Liver (tissue), 9 donors: ENCODE measurements around the gene MYO7B. TPM values are rescaled to one million over a fixed set of nuclear protein-coding genes. Genes with fewer than 3 reads are reported as not detected.

Experiments
- DNase-seq: peaks from one replicate; pipeline ENCODE4 v3.0.0-alpha.2; 2017; ENCODE audit warnings: low spot score
- H3K27ac ChIP-seq, 2 donors: one replicate each; pipeline ENCODE4 v1.7.0; 2013; ENCODE audit warnings: inconsistent platforms in 2 of 2, low read length in 2 of 2, control low read depth in 1 of 2, low read depth in 1 of 2, mild to moderate bottlenecking in 1 of 2
- H3K27me3 ChIP-seq, 4 donors: one replicate each; pipeline versions ENCODE4 v1.6.1 to v1.7.0; 2013; ENCODE audit warnings: low read length in 3 of 4, inconsistent platforms in 1 of 4, mild to moderate bottlenecking in 1 of 4, moderate library complexity in 1 of 4; ENCODE audit not compliant: control insufficient read depth in 4 of 4, insufficient read depth in 4 of 4
- H3K36me3 ChIP-seq, 4 donors: one replicate each; pipeline versions ENCODE4 v1.6.1 to v1.7.0; 2013; ENCODE audit warnings: low read length in 3 of 4, mild to moderate bottlenecking in 3 of 4, low read depth in 1 of 4, moderate library complexity in 1 of 4; ENCODE audit not compliant: control insufficient read depth in 4 of 4, insufficient read depth in 3 of 4
- H3K4me1 ChIP-seq, 4 donors: one replicate each; pipeline versions ENCODE4 v1.6.1 to v1.7.0; 2013; ENCODE audit warnings: low read length in 3 of 4, mild to moderate bottlenecking in 3 of 4, moderate library complexity in 1 of 4; ENCODE audit not compliant: control insufficient read depth in 4 of 4, insufficient read depth in 4 of 4
- H3K4me3 ChIP-seq, 3 donors: one replicate each; pipeline versions ENCODE4 v1.6.1 to v1.7.0; 2013; ENCODE audit warnings: low read length in 3 of 3, control low read depth in 1 of 3, low read depth in 1 of 3, mild to moderate bottlenecking in 1 of 3
- H3K9ac ChIP-seq, 2 donors: one replicate each; pipeline ENCODE4 v1.7.0; 2013; ENCODE audit warnings: low read length in 2 of 2, mild to moderate bottlenecking in 2 of 2, moderate library complexity in 2 of 2, control low read depth in 1 of 2, low read depth in 1 of 2
- H3K9me3 ChIP-seq, 4 donors: one replicate each; pipeline versions ENCODE4 v1.6.1 to v1.7.0; 2013; ENCODE audit warnings: low read length in 3 of 4; ENCODE audit not compliant: control insufficient read depth in 4 of 4
- GABPA ChIP-seq, 2 donors: IDR thresholded peaks in 1 of 2; conservative IDR thresholded peaks in 1 of 2; 2 replicates each; pipeline ENCODE4 v1.6.1; 2016; ENCODE audit warnings: antibody characterized with exemption in 2 of 2, mild to moderate bottlenecking in 1 of 2, moderate library complexity in 1 of 2
- HNF4G ChIP-seq: IDR thresholded peaks from 2 replicates; pipeline ENCODE4 v1.6.1; 2016; ENCODE audit warnings: antibody characterized with exemption
- JUND ChIP-seq, 2 donors: IDR thresholded peaks; 2 replicates each; pipeline ENCODE4 v1.6.1; 2016; ENCODE audit warnings: antibody characterized with exemption in 2 of 2
- NR2F2 ChIP-seq: IDR thresholded peaks from 2 replicates; pipeline ENCODE4 v1.6.1; 2016; ENCODE audit warnings: antibody characterized with exemption
- RAD21 ChIP-seq, 2 donors: IDR thresholded peaks; 2 replicates each; pipeline ENCODE4 v1.6.1; 2016; ENCODE audit warnings: antibody characterized with exemption in 2 of 2, mild to moderate bottlenecking in 2 of 2
- REST ChIP-seq: IDR thresholded peaks from 2 replicates; pipeline ENCODE4 v1.6.1; 2016; ENCODE audit warnings: antibody characterized with exemption, mild to moderate bottlenecking
- RXRA ChIP-seq, 2 donors: IDR thresholded peaks; 2 replicates each; pipeline ENCODE4 v1.6.1; 2017 to 2018; ENCODE audit warnings: antibody characterized with exemption in 2 of 2, mild to moderate bottlenecking in 1 of 2
- YY1 ChIP-seq: IDR thresholded peaks from 2 replicates; pipeline ENCODE4 v1.6.1; 2016; ENCODE audit warnings: antibody characterized with exemption, mild to moderate bottlenecking
- WGBS: extraction: QIAGEN DNeasy Blood & Tissue Kit; methylation state at CpG from one replicate; pipeline ENCODE4 v1.1.7; 2013; 5-methylcytosine and 5-hydroxymethylcytosine counted together
- polyA plus RNA-seq, 2 donors: library from polyadenylated mRNA; stranded (reverse) in 1 of 2; unstranded in 1 of 2; fragments of 200-250 nt in 1 of 2; fragments of >200 nt in 1 of 2; fragmentation: Nextera tagmentation in 1 of 2; extraction: Ambion mirVana in 1 of 2; gene quantifications; one replicate each; pipeline versions ENCODE4 v1.2.1 to v1.2.3, GENCODE V29; 2013 to 2015
- total RNA-seq, 2 donors: library from RNA; depleted of rRNA; stranded (reverse); fragments of >200 nt; gene quantifications; one replicate each; pipeline ENCODE4 v1.2.3, GENCODE V29; 2014
- TF ChIP-seq, protein P1 (sequence below): IDR thresholded peaks from 2 replicates; pipeline ENCODE4 v1.6.1; 2016; ENCODE audit warnings: antibody characterized with exemption
- donor health status: healthy.
- donor health status: healthy.
- donor health status: healthy.
- donor health status: healthy.
- donor health status: healthy.

MYO7B gene
- total and polyA plus RNA-seq, 4 donors = 0.15 to 1.1 (median 0.64) TPM

- TF ChIP-seq REST (no peak), JUND (IDR thresholded peaks at IDR 0.05) (no peak), HNF4G (no peak)
Observed at GRCh38 chr2:127632592-127633489, 97.4 kb downstream of the MYO7B start (continued).

DNA sequence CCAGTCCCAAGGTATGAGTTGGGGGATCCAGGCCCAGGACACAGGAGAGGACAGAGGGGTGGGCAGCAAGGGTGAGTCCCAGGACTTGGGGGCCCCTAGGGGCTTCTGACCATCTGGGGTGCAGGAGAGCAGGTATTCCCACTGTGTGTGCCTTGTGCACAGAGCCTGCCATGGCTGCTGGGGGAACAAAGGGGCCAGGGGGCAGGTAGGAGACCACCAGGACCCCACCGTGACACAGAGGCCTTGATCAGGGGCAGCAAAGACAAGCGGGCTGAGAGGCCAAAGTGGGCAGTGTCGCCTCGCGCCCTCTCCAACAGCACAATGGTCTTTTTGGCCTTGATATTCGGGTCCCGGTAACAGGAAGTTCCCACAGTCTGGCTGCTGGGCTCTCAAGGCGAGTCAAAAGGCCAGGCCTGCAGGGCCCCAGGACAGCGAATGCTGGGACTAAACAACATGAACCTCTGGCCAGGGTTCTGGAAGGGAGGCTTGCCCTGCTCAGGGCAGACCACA is 98.1 kb downstream of the MYO7B start:
- 77% methylated on average over 9 of the region's 9 CpGs for WGBS
- Histone ChIP-seq H3K36me3 (peaks cover 0 to 2% (median 0%) of the 10 kb centered on the region in 4 donors), H3K9me3 (no peaks in the 10 kb centered on the region), H3K9ac (no peak overlapping the region), H3K4me1 (peaks cover 0 to 6% (median 0%) of the 10 kb centered on the region in 4 donors), H3K27me3 (no peaks in the 10 kb centered on the region), H3K4me3 (no peak overlapping the region), H3K27ac (no peak overlapping the region)
- TF ChIP-seq RXRA (IDR thresholded peaks at IDR 0.05) = no peak
- no peak for TF ChIP-seq RAD21 (IDR thresholded peaks at IDR 0.05)
- no peak for TF ChIP-seq HNF4G
- no peak for TF ChIP-seq GABPA (IDR thresholded peaks at IDR 0.05 in 1 of 2, conservative IDR thresholded peaks at IDR 0.05 in 1 of 2)
- peak; percentile 59 for TF ChIP-seq NR2F2
- TF ChIP-seq, protein P1, sequence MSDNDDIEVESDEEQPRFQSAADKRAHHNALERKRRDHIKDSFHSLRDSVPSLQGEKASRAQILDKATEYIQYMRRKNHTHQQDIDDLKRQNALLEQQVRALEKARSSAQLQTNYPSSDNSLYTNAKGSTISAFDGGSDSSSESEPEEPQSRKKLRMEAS = no peak
- no peak for DNase-seq

- no peak overlapping the region for H3K4me3 ChIP-seq
- H3K27me3 ChIP-seq = no peaks in the 10 kb centered on the region
- DNase-seq = no peak
- peaks cover 0 to 6% (median 0%) of the 10 kb centered on the region in 4 donors for H3K4me1 ChIP-seq
- no peak overlapping the region for H3K9ac ChIP-seq
- H3K27ac ChIP-seq = no peak overlapping the region
- H3K36me3 ChIP-seq = peaks cover 0 to 6% (median 0%) of the 10 kb centered on the region in 4 donors
- TF ChIP-seq YY1 (no peak), NR2F2 (peak; percentile 2)
- 77% methylated on average over 16 of the region's 16 CpGs for WGBS
- H3K9me3 ChIP-seq = no peaks in the 10 kb centered on the region
Observed at GRCh38 chr2:127634066-127634617, 98.7 kb downstream of the MYO7B start.
